Measurements from ENCODE around the gene PRICKLE1.

DNA sequence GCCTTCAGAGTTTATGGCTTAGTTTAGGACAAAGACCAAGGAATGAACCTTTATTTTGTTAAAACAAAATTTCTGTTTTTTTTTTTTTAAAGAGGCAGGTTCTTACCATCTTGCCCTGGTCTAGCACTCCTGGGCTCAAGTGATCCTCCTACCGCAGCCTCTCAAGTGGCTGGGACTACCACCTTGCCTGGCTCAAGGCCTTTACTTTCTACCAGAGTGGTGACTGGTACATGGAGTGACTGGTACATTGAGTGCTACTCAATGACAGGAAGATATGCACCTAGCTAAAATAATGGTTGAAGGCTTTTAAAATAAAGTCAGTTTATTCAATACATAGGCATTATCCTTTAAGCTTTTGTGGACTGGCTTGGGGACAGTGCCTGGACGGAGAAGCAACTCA, 32.6 kb downstream of the PRICKLE1 start:
- TF ChIP-seq, protein P1, sequence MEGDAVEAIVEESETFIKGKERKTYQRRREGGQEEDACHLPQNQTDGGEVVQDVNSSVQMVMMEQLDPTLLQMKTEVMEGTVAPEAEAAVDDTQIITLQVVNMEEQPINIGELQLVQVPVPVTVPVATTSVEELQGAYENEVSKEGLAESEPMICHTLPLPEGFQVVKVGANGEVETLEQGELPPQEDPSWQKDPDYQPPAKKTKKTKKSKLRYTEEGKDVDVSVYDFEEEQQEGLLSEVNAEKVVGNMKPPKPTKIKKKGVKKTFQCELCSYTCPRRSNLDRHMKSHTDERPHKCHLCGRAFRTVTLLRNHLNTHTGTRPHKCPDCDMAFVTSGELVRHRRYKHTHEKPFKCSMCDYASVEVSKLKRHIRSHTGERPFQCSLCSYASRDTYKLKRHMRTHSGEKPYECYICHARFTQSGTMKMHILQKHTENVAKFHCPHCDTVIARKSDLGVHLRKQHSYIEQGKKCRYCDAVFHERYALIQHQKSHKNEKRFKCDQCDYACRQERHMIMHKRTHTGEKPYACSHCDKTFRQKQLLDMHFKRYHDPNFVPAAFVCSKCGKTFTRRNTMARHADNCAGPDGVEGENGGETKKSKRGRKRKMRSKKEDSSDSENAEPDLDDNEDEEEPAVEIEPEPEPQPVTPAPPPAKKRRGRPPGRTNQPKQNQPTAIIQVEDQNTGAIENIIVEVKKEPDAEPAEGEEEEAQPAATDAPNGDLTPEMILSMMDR (IDR thresholded peaks at IDR 0.05), result no peak
- TF ChIP-seq POLR2AphosphoS5 (IDR thresholded peaks at IDR 0.05) (no peak), POLR2A (IDR thresholded peaks at IDR 0.05) (no peak)
